Effector CD4-positive, alpha-beta T cell (primary cell): ENCODE measurements around the gene DST.

Source experiments
- DNase-seq: peaks from one replicate; pipeline ENCODE4 v3.0.0-alpha.2; 2020

The DST gene

DNA sequence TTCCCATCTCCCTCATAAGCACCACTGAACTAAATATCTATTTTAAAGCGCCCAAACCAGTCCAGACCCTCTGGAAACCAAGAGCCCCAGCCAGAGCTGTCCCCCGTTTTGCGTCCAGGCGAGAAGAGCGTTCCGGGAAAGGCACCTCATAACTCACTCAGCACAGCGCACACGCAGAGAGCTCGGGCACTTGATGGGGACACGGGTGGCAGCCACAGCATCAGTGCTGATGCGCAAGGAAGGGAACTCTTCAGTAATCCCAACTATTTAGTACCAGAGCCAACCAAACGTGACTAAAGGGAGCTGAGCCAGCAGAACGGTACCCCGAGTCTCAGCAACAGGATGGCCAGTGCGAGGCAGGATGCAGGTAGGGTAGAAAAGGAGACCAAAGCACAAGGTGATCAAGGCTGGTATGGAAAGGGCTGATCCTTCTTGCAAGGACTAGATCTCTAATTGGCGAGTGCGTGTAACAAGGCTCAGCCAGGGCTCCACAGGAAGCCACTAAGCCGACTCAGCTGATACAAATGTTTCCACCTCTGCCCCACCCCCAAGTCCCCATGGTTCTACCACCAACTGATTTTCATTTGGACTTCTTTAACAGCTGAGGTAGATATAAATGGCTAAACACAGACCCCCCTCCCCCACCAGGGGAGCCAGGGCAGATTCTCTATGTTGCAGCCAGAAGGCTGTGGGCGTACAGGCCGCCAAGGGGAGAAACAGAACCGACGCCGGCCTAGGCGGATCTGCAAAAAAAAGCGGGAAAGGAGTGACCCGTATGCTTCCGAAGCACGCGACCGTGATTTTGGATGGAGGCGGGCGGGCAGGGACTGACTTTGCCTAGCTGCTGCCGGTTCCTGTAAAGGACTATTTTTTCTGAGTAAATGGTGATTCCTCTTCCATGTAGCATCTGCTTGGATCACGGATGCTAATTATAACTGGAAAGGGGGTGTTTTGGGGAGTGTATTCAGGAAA lies 211.8 kb downstream of the DST start:
- no peak for DNase-seq

DNA sequence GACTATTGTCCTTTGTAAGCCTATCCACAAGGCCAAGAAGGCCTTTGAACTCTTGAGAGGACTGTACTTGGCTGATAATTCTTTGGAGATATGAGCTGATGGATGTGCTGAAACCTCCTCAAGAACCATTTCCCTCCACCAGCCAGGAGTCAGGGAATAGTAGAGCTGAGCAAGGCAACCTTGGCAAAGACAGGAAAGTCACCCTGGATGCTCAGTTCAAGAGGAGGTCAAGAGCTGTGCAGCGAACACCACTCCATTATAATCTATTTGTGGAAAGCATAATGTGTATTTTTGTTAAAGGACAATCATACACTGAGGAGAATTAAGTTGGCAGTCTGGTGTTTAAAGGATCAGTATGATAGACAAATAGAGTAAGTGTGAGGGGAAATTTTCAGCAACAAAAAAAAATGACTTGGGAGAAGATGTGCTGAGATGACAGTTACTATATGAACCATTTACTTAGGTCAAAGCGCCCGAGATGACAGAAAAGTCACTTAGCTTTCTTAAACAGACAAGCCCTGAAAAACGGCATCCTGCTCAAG lies 218.1 kb downstream of the DST start:
- no peak for DNase-seq

DNA sequence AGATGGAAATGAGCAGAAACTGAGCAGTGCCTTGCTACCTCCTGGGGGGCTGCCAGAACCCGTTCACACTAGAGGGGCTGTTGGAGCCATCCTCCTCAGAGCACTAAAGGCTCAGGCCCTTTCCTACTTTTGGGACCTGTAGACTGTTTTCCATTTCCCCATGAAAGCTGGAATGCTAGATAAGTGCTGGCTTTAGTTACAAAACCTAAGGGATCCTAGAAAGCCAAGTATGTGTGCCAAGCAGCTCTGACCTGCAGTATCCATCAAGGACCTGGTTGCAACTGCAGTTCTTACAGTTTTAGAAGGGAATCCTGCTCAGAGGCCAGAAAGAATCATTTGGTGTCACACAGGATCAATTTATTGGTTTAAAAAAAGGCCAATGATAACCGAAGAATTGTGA lies 218.6 kb downstream of the DST start:
- DNase-seq = no peak

DNA sequence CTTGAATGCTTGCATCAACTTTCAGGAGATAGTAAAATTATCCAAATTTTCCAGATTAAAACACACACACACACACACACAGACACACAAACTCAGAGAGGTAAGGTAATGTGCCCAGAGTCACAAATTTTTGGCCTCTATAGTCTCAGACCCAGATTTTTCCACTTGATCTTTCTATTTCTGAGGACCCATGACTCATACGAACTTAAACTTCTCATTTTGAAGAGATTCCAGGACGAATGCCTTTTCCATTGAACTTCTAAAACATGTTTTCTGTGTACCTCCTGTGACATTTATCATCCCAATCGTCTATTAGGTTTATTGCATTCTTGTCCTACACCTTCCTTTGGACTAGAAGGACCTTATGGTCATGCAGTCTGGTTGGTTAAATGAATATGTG lies 222.4 kb downstream of the DST start:
- DNase-seq = no peak

DNA sequence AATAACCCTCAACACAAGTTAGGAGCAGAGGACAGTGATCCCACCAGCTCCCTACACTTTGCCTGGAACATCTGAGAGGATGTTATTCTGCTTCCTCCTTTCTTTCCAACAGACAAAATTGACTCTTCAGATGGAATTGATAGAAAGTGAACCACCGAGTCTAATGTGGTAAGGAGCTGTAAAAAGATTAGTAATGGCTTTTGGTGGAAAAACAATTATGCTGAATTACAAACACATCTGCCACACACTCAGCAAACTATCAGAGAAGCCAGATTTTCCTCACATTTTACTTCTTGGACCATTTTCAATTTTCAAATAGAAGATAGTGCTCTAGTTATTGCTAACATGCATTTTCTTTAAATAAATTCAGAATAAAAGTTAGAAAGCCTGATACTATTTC lies 223.5 kb downstream of the DST start:
- no peak for DNase-seq

DNA sequence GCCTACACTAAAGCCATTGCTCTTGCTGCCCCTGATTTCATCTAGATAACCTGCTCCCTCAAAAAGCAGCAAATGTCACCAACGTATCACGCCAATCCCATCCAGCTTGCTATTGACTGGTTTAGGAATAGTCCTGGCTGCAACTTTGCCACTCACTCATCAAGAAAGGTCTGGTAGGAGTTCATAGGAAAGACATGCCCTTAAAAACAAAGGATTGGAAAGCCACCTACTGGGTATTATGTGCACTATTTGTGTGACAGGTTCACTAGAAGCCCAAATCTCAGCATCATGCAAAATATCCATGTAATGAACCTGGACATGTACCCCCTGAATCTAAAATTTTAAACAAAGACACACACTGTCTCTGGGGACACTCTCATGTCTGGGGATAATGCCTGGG lies 224.9 kb downstream of the DST start:
- no peak for DNase-seq

DNA sequence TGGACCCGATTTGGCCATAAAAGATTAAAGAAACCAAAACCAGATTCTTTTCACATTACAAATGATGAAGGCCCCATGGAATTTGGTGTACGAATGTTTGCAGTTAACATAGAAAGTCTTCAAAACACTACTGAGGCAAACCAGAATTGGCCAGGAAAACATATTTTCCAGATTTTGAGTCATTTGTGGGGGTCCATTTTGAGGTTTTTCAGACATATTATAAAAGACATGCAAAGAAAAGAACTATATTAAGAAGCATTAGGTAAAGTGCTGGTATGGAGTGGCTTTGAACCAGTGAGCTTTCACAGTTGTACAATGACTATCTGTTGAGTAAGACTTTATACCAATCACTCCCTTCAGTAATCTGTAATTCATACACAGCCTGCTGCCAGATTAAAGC lies 226.4 kb downstream of the DST start:
- no peak for DNase-seq

DNA sequence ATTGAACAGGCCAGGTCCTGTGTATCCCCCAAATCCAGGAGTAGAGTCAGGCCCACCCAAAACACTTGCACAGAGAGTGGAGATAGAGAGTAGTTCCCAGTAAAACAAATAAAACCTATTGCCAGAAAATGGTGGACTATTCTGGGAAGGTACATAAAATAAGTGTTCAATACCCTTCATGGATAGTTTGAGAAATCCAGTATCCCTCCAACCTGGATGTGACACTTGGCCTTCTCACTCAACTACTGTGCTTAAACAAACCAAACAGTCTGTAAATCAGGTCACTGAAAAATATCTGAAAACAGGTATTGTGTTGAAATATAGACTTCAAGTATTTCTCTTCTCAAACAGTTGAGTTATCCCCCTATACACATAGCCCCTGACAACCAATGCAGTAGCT lies 233.7 kb downstream of the DST start:
- no peak for DNase-seq
